H1 (cell line): ENCODE measurements around the gene KCNAB2. TPM values are rescaled to one million over a fixed set of nuclear protein-coding genes. Genes with fewer than 3 reads are reported as not detected.
A peak's percentile ranks its signal among the peaks of the same experiment; 100 is the strongest.

Source experiments
- CTCF ChIA-PET: fragments of 300-600 bp; sonication (Branson Sonifier 250); formaldehyde crosslinking; loops from one replicate; lab custom pipeline; 2021; ENCODE audit not compliant: partially characterized antibody; lab: Charles Lee
- POLR2A ChIA-PET: fragments of 300-600 bp; sonication (Branson Sonifier 250); formaldehyde crosslinking; loops from one replicate; lab custom pipeline; 2021; ENCODE audit warnings: inconsistent platforms; ENCODE audit not compliant: partially characterized antibody; lab: Charles Lee
- DNase-seq, 2 experiments: peaks; one replicate each; pipeline versions ENCODE4 v3.0.0 to v3.0.0-alpha.2; 2010 to 2022; ENCODE audit warnings: low spot score in 2 of 2, low read depth in 1 of 2, mixed read lengths in 1 of 2
- FAIRE-seq: peaks from 2 replicates; lab custom pipeline; 2011; peaks lifted over from hg19 to GRCh38; lab: Jason Lieb, UNC
- H2AFZ ChIP-seq: 2 replicates; pipeline ENCODE4 v1.8.1; 2012; ENCODE audit warnings: low read length, inconsistent platforms
- H2AK5ac ChIP-seq: 2 replicates; pipeline ENCODE4 v1.6.1; 2013; ENCODE audit warnings: low read depth, low read length
- H2BK120ac ChIP-seq: replicated peaks from 2 replicates; pipeline ENCODE3; 2013; ENCODE audit warnings: low read depth, low read length, inconsistent platforms
- H2BK12ac ChIP-seq: 2 replicates; pipeline ENCODE4 v1.6.1; 2013; ENCODE audit warnings: low read depth, low read length
- H2BK15ac ChIP-seq: 2 replicates; pipeline ENCODE4 v1.6.1; 2013; ENCODE audit warnings: low read length
- H2BK20ac ChIP-seq: 2 replicates; pipeline ENCODE4 v1.6.1; 2013; ENCODE audit warnings: low read length
- H2BK5ac ChIP-seq: 2 replicates; pipeline ENCODE4 v1.6.1; 2013; ENCODE audit warnings: low read depth, low read length
- H3K14ac ChIP-seq: 2 replicates; pipeline ENCODE4 v1.6.1; 2013; ENCODE audit warnings: inconsistent platforms; ENCODE audit not compliant: insufficient read length
- H3K18ac ChIP-seq: 2 replicates; pipeline ENCODE4 v1.6.1; 2013; ENCODE audit warnings: low read length; ENCODE audit errors: extremely low read depth
- H3K23ac ChIP-seq: 2 replicates; pipeline ENCODE4 v1.6.1; 2013; ENCODE audit warnings: inconsistent platforms; ENCODE audit not compliant: insufficient read length
- H3K23me2 ChIP-seq: 2 replicates; pipeline ENCODE4 v1.6.1; 2013; ENCODE audit warnings: low read depth, low read length
- H3K27ac ChIP-seq: 2 replicates; pipeline ENCODE4 v1.6.1; 2011; ENCODE audit warnings: low read depth, low read length, inconsistent platforms
- H3K27me3 ChIP-seq, 4 experiments: replicated peaks in 1 of 4; 1 replicate in 1 of 4; 2 replicates in 3 of 4; pipeline versions ENCODE4 v1.6.1 to v1.8.1; 2011 to 2013; ENCODE audit warnings: low read length in 3 of 4, mild to moderate bottlenecking in 3 of 4, inconsistent platforms in 2 of 4, mixed read lengths in 2 of 4, moderate library complexity in 1 of 4; ENCODE audit not compliant: control insufficient read depth in 3 of 4, insufficient read depth in 3 of 4; ENCODE audit errors: extremely low read depth in 1 of 4
- H3K36me3 ChIP-seq, 4 experiments: 2 replicates each; pipeline versions ENCODE4 v1.6.1 to v1.8.1; 2011 to 2013; ENCODE audit warnings: mild to moderate bottlenecking in 4 of 4, low read length in 3 of 4, moderate library complexity in 2 of 4, control low read depth in 1 of 4, inconsistent platforms in 1 of 4; ENCODE audit not compliant: insufficient read depth in 4 of 4, control insufficient read depth in 2 of 4
- H3K4ac ChIP-seq: replicated peaks from 2 replicates; pipeline ENCODE3; 2013; ENCODE audit warnings: low read length, low read depth, mixed read lengths, inconsistent platforms; ENCODE audit not compliant: insufficient read length
- H3K4me1 ChIP-seq, 4 experiments: replicated peaks in 1 of 4; 1 replicate in 1 of 4; 2 replicates in 3 of 4; pipeline versions ENCODE4 v1.6.1 to v1.8.1; 2011 to 2013; ENCODE audit warnings: low read length in 3 of 4, inconsistent platforms in 2 of 4, mixed read lengths in 1 of 4; ENCODE audit not compliant: insufficient read depth in 4 of 4, control insufficient read depth in 3 of 4
- H3K4me2 ChIP-seq, 2 experiments: 2 replicates each; pipeline versions ENCODE4 v1.6.1 to v1.8.1; 2011 to 2013; ENCODE audit warnings: low read depth in 2 of 2, low read length in 2 of 2, control low read depth in 1 of 2, inconsistent platforms in 1 of 2, mild to moderate bottlenecking in 1 of 2; ENCODE audit not compliant: insufficient read depth in 1 of 2
- H3K4me3 ChIP-seq, 4 experiments: fragments of 200-600, 300-600 bp in 1 of 4; sonication (generic), shearing (Covaris generic), sonication (Bioruptor Twin) in 1 of 4; 2 replicates each; pipeline versions ENCODE4 v1.5.1 to v1.8.1; 2011 to 2016; ENCODE audit warnings: low read length in 4 of 4, low read depth in 3 of 4, control low read depth in 2 of 4, inconsistent platforms in 2 of 4, mild to moderate bottlenecking in 2 of 4, mixed read lengths in 1 of 4, moderate library complexity in 1 of 4; ENCODE audit not compliant: insufficient read depth in 2 of 4; ENCODE audit errors: extremely low read depth in 1 of 4
- H3K56ac ChIP-seq: replicated peaks from 2 replicates; pipeline ENCODE3; 2013; ENCODE audit warnings: low read depth, mild to moderate bottlenecking, mixed read lengths, low read length, inconsistent platforms; ENCODE audit not compliant: insufficient read length
- H3K79me1 ChIP-seq: 2 replicates; pipeline ENCODE4 v1.6.1; 2013; ENCODE audit warnings: low read depth, low read length, control low read depth
- H3K79me2 ChIP-seq, 2 experiments: 2 replicates each; pipeline versions ENCODE4 v1.6.1 to v1.8.1; 2012 to 2013; ENCODE audit warnings: low read length in 2 of 2, mild to moderate bottlenecking in 2 of 2, inconsistent platforms in 1 of 2; ENCODE audit not compliant: insufficient read depth in 2 of 2, control insufficient read depth in 1 of 2
- H3K9ac ChIP-seq, 4 experiments: replicated peaks in 1 of 4; 1 replicate in 1 of 4; 2 replicates in 3 of 4; pipeline versions ENCODE4 v1.6.1 to v1.8.1; 2011 to 2013; ENCODE audit warnings: low read depth in 3 of 4, low read length in 3 of 4, control low read depth in 2 of 4, mild to moderate bottlenecking in 2 of 4, moderate library complexity in 2 of 4, inconsistent platforms in 1 of 4; ENCODE audit errors: extremely low read depth in 1 of 4
- H3K9me3 ChIP-seq, 2 experiments: 2 replicates each; pipeline versions ENCODE4 v1.6.1 to v1.8.1; 2012 to 2013; ENCODE audit warnings: mild to moderate bottlenecking in 2 of 2, moderate library complexity in 2 of 2, control low read depth in 1 of 2, inconsistent platforms in 1 of 2, low read depth in 1 of 2, low read length in 1 of 2, mixed read lengths in 1 of 2; ENCODE audit not compliant: insufficient read depth in 2 of 2
- H4K20me1 ChIP-seq, 2 experiments: replicated peaks in 1 of 2; 2 replicates each; pipeline versions ENCODE3 to v1.8.1; 2011 to 2013; ENCODE audit warnings: inconsistent platforms in 2 of 2, low read length in 2 of 2, mild to moderate bottlenecking in 1 of 2; ENCODE audit not compliant: insufficient read depth in 2 of 2, control insufficient read depth in 1 of 2
- H4K5ac ChIP-seq: 2 replicates; pipeline ENCODE4 v1.6.1; 2013; ENCODE audit warnings: low read length, low read depth, mixed read lengths, inconsistent platforms; ENCODE audit not compliant: insufficient read length
- H4K8ac ChIP-seq: 2 replicates; pipeline ENCODE4 v1.8.0; 2013; ENCODE audit warnings: mild to moderate bottlenecking, moderate library complexity, low read length, inconsistent platforms; ENCODE audit not compliant: insufficient read depth; ENCODE audit errors: extremely low read depth
- H4K91ac ChIP-seq: replicated peaks from 2 replicates; pipeline ENCODE3; 2013; ENCODE audit warnings: low read length, mixed read lengths, inconsistent platforms; ENCODE audit not compliant: insufficient read length
- CBX5 ChIP-seq: fragments of 300-800, 300-1000 bp; sonication (generic); IDR thresholded peaks from 2 replicates; pipeline ENCODE4 v1.7.1; 2016; ENCODE audit warnings: antibody characterized with exemption, low read length, low read depth
- HDAC6 ChIP-seq: IDR thresholded peaks from one replicate; pipeline ENCODE4 v1.7.1; 2012; ENCODE audit warnings: low read depth, mild to moderate bottlenecking, inconsistent platforms, low read length, moderate library complexity
- RAD21 ChIP-seq, 2 experiments: IDR thresholded peaks in 1 of 2; conservative IDR thresholded peaks in 1 of 2; 2 replicates each; pipeline ENCODE4 v1.6.1; 2011; ENCODE audit warnings: low read depth in 2 of 2, low read length in 2 of 2, improper control_type of control experiment in 1 of 2, inconsistent platforms in 1 of 2, mild to moderate bottlenecking in 1 of 2, moderate library complexity in 1 of 2
- WGBS, 2 experiments: shearing (Covaris generic) in 1 of 2; methylation state at CpG; one replicate each; pipeline versions ENCODE4 v1.1.6 to v1.1.7; 2013 to 2015; ENCODE audit warnings: low lambda C conversion rate in 2 of 2, mixed read lengths in 2 of 2, inconsistent platforms in 1 of 2, low coverage in 1 of 2, missing lambda C conversion rate in 1 of 2; ENCODE audit not compliant: insufficient replicate concordance in 2 of 2, insufficient coverage in 1 of 2, insufficient read length in 1 of 2; ENCODE audit errors: extremely low coverage in 1 of 2, missing lambda C conversion rate in 1 of 2; 5-methylcytosine and 5-hydroxymethylcytosine counted together
- polyA plus RNA-seq, 7 experiments: library from polyadenylated mRNA; depleted of rRNA in 3 of 7; stranded (reverse) in 5 of 7; unstranded in 2 of 7; fragments of >200 nt in 5 of 7; fragments of 200-250 nt in 2 of 7; gene quantifications; 1 replicate in 5 of 7; 2 replicates in 1 of 7; 4 replicates in 1 of 7; pipeline versions ENCODE4 v1.2.1 to v1.2.3, GENCODE V29; 2011 to 2013; ENCODE audit warnings: missing spikeins in 2 of 7, mixed read lengths in 2 of 7
- total RNA-seq: library from RNA; stranded (reverse); fragmentation: NEBNext Ultra II Directional; extraction: Animal tissue kit (Norgen Biotek cat#: 25700); gene quantifications from 2 replicates; pipeline ENCODE4 v1.2.1, GENCODE V29; 2021

KCNAB2 gene
- total and polyA plus RNA-seq, 2 of the 8 experiments (the other 6 are each of a cell fraction or from before 2014, with no cell fraction given) = 4.5 to 7.0 TPM

GRCh38 chr1:6005276-6005917 is 40.3 kb upstream of the KCNAB2 start:
- Histone ChIP-seq H3K79me1 (no peaks in the 10 kb centered on the region), H3K36me3 (no peaks in the 10 kb centered on the region), H3K27me3 (no peaks in the 10 kb centered on the region), H3K9me3 (no peaks in the 10 kb centered on the region), H2BK12ac (no peak overlapping the region), H2AK5ac (no peak overlapping the region), H3K4me2 (no peak overlapping the region), H3K4me3 (no peak overlapping the region), H3K9ac (no peak overlapping the region), H3K23ac (no peak overlapping the region), H4K8ac (no peak overlapping the region), H3K4ac (no peak overlapping the region), H2BK5ac (no peak overlapping the region), H3K4me1 (peaks cover 0 to 6% (median 4%) of the 10 kb centered on the region in 4 experiments; a peak in 4 of 7 replicates), H4K5ac (no peak overlapping the region), H2AFZ (no peak overlapping the region), H4K91ac (no peak overlapping the region), H2BK120ac (no peak overlapping the region), H3K56ac (no peak overlapping the region), H2BK20ac (no peak overlapping the region), H3K27ac (no peak overlapping the region), H3K18ac (no peak overlapping the region), H2BK15ac (no peak overlapping the region), H4K20me1 (no peaks in the 10 kb centered on the region), H3K14ac (no peak overlapping the region), H3K79me2 (no peaks in the 10 kb centered on the region), H3K23me2 (no peaks in the 10 kb centered on the region)
- CTCF ChIA-PET = interaction anchor here (1.4 kb wide), 1 partner anchor 29 kb away, joined by 4 read pairs; no protein-coding TSS in a partner anchor
- TF ChIP-seq RAD21 (IDR thresholded peaks at IDR 0.05 in 1 of 2, conservative IDR thresholded peaks at IDR 0.05 in 1 of 2; ENCODE audit: low read depth in 2 of 2, low read length in 2 of 2) (peak; percentile 10 to 27; a peak in 1 of 4 replicates), HDAC6 (no peak), CBX5 (no peak)
- FAIRE-seq = no peak
- no peak for DNase-seq
- WGBS, 2 experiments = 100% methylated on average over 3 of the region's 10 CpGs; no CpG with 5 or more reads in 1 of the 2 experiments
- POLR2A ChIA-PET = no interaction called here
